ENCODE data around the gene C10orf67. TPM values are rescaled to one million over a fixed set of nuclear protein-coding genes. Genes with fewer than 3 reads are reported as not detected.

C10orf67 gene
- total and polyA plus RNA-seq, 7 donors, result 0.04 TPM; not detected in 6

- DNase-seq, result no peak
- intact Hi-C loops (cut with DNase I), result loop anchor here (5.0 kb wide), 1 partner anchor 1041 kb away; no protein-coding TSS in a partner anchor
- H3K36me3 ChIP-seq, result no peaks in the 10 kb centered on the region
- H3K4me1 ChIP-seq, result no peaks in the 10 kb centered on the region
- 63 to 65% methylated on average over 10 of the region's 10 CpGs for WGBS, 2 donors
- H3K9me3 ChIP-seq, result no peaks in the 10 kb centered on the region
- TF ChIP-seq POLR2A (IDR thresholded peaks at IDR 0.05) (no peak), EP300 (IDR thresholded peaks at IDR 0.05) (no peak), POLR2AphosphoS5 (IDR thresholded peaks at IDR 0.05) (no peak)
- peaks cover 0 to 7% (median 2%) of the 10 kb centered on the region in 3 donors for H3K27me3 ChIP-seq
- no peak overlapping the region for H3K27ac ChIP-seq
- H3K4me3 ChIP-seq, result no peak overlapping the region
Observed at GRCh38 chr10:23156447-23157150, 188.0 kb downstream of the C10orf67 start.

- H3K4me3 ChIP-seq, result no peak overlapping the region
- H3K27me3 ChIP-seq, result peaks cover 0 to 7% (median 2%) of the 10 kb centered on the region in 3 donors
- WGBS, 2 donors, result 69 to 83% methylated on average over 7 of the region's 7 CpGs
- TF ChIP-seq EP300 (IDR thresholded peaks at IDR 0.05) (no peak), POLR2AphosphoS5 (IDR thresholded peaks at IDR 0.05) (no peak), CTCF (IDR thresholded peaks at IDR 0.05) (no peak), POLR2A (IDR thresholded peaks at IDR 0.05) (no peak)
- intact Hi-C loops (cut with DNase I), result loop anchor here (5.0 kb wide), 1 partner anchor 1042 kb away; no protein-coding TSS in a partner anchor
- DNase-seq, result no peak
- H3K4me1 ChIP-seq, result no peaks in the 10 kb centered on the region
- no peaks in the 10 kb centered on the region for H3K9me3 ChIP-seq
- no peak overlapping the region for H3K27ac ChIP-seq
- no peaks in the 10 kb centered on the region for H3K36me3 ChIP-seq
Observed at GRCh38 chr10:23155169-23155568, 189.4 kb downstream of the C10orf67 start.

Small RNAs within 50 kb of the gene (small RNA-seq; reads per million reads assigned to genes)
- 0 reads per million in 3 donors for gene MIR1254-2
- 0 reads per million in 3 donors for gene RF00561

Other genes with a start within 250 kb of the C10orf67 start
- 10 to 100 TPM; 32.7 to 56.3 (median 47.0) TPM for gene MSRB2, start 249.2 kb downstream of the C10orf67 start, total RNA-seq
- 10 to 100 TPM; 16.6 to 22.4 (median 17.4) TPM for gene MSRB2, start 249.2 kb downstream of the C10orf67 start, polyA plus RNA-seq
- not detected for gene PTF1A, start 152.5 kb downstream of the C10orf67 start, total RNA-seq
- gene PTF1A, start 152.5 kb downstream of the C10orf67 start, polyA plus RNA-seq, result not detected
- 10 to 100 TPM in 3 of 4 donors, 1 to 10 TPM in 1; 8.8 to 15.5 (median 12.4) TPM for gene OTUD1, start 94.3 kb upstream of the C10orf67 start, total RNA-seq
- 10 to 100 TPM in 2 of 3 donors, 1 to 10 TPM in 1; 6.7 to 19.2 (median 14.4) TPM for gene OTUD1, start 94.3 kb upstream of the C10orf67 start, polyA plus RNA-seq

Measured in sigmoid colon (tissue), 7 donors.